Progenitor cell of endocrine pancreas (in vitro differentiated cells): ENCODE measurements around the gene DDO. TPM values are rescaled to one million over a fixed set of nuclear protein-coding genes. Genes with fewer than 3 reads are reported as not detected.

Experiments used
- DNase-seq: peaks from one replicate; pipeline ENCODE4 v3.0.0; 2021; ENCODE audit warnings: low spot score; ENCODE audit not compliant: unreplicated experiment
- H3K27ac Mint-ChIP-seq: 2 replicates; pipeline ENCODE4 v1.8.0; 2021; ENCODE audit warnings: mild to moderate bottlenecking, moderate library complexity, mixed read lengths
- H3K27me3 Mint-ChIP-seq: 2 replicates; pipeline ENCODE4 v1.8.0; 2021; ENCODE audit warnings: mixed read lengths
- H3K36me3 Mint-ChIP-seq: 2 replicates; pipeline ENCODE4 v1.8.0; 2022; ENCODE audit warnings: mixed read lengths; ENCODE audit not compliant: insufficient read depth
- H3K4me1 Mint-ChIP-seq: 2 replicates; pipeline ENCODE4 v1.8.0; 2021; ENCODE audit warnings: low read depth, mixed read lengths
- H3K4me3 Mint-ChIP-seq: 2 replicates; pipeline ENCODE4 v1.8.0; 2021; ENCODE audit warnings: low read depth, mild to moderate bottlenecking, moderate library complexity, mixed read lengths
- H3K9me3 Mint-ChIP-seq: 2 replicates; pipeline ENCODE4 v1.8.0; 2021; ENCODE audit warnings: low read depth, mixed read lengths
- CTCF ChIP-seq: fragments of 200-600 bp; sonication (generic); IDR thresholded peaks from one replicate; pipeline ENCODE4 v1.5.0; 2021; ENCODE audit warnings: antibody characterized with exemption, mild to moderate bottlenecking; ENCODE audit not compliant: unreplicated experiment
- total RNA-seq: library from RNA; stranded (reverse); gene quantifications from 2 replicates; pipeline ENCODE4 v1.2.1, GENCODE V29; 2021

DDO gene
- total RNA-seq, 1 donor from 2014 or later, result not detected

- Mint-ChIP-seq H3K4me3 (no peak overlapping the region), H3K9me3 (peaks cover 6% of the 10 kb centered on the region)
These were observed 6.5 kb upstream of the DDO start for GRCh38 chr6:110421749-110422443.

GRCh38 chr6:110419028-110419739, 3.8 kb upstream of the DDO start:
- no peak for DNase-seq
- Mint-ChIP-seq H3K9me3 (peaks cover 6% of the 10 kb centered on the region), H3K4me3 (peak overlapping the region; percentile 22), H3K36me3 (no peaks in the 10 kb centered on the region), H3K27ac (peak overlapping the region; percentile 35), H3K27me3 (peaks cover 3% of the 10 kb centered on the region), H3K4me1 (peaks cover 22% of the 10 kb centered on the region)
- no peak for TF ChIP-seq CTCF

More at GRCh38 chr6:110421749-110422443, 6.5 kb upstream of the DDO start:
- Mint-ChIP-seq H3K36me3 (no peaks in the 10 kb centered on the region), H3K4me1 (peaks cover 22% of the 10 kb centered on the region), H3K27me3 (peaks cover 8% of the 10 kb centered on the region), H3K27ac (no peak overlapping the region)
- TF ChIP-seq CTCF, result no peak
- no peak for DNase-seq

GRCh38 chr6:110418594-110418993, 3.2 kb upstream of the DDO start:
- Mint-ChIP-seq H3K4me1 (peaks cover 22% of the 10 kb centered on the region), H3K36me3 (no peaks in the 10 kb centered on the region), H3K27me3 (no peaks in the 10 kb centered on the region), H3K27ac (peak overlapping the region; percentile 39), H3K9me3 (peaks cover 6% of the 10 kb centered on the region), H3K4me3 (no peak overlapping the region)
- no peak for DNase-seq
- no peak for TF ChIP-seq CTCF

- no peaks in the 10 kb centered on the region for H3K27me3 Mint-ChIP-seq
- H3K27ac Mint-ChIP-seq, result no peak overlapping the region
- no peak for TF ChIP-seq CTCF
- no peaks in the 10 kb centered on the region for H3K9me3 Mint-ChIP-seq
- no peak overlapping the region for H3K4me3 Mint-ChIP-seq
- peaks cover 15% of the 10 kb centered on the region for H3K4me1 Mint-ChIP-seq
- no peaks in the 10 kb centered on the region for H3K36me3 Mint-ChIP-seq
- DNase-seq, result no peak
These were observed 706 bp downstream of the DDO start for GRCh38 chr6:110414669-110415068.

GRCh38 chr6:110412360-110412759, 3.0 kb downstream of the DDO start:
- Mint-ChIP-seq H3K4me1 (no peaks in the 10 kb centered on the region), H3K27ac (no peak overlapping the region), H3K36me3 (no peaks in the 10 kb centered on the region), H3K9me3 (no peaks in the 10 kb centered on the region), H3K4me3 (no peak overlapping the region), H3K27me3 (no peaks in the 10 kb centered on the region)
- DNase-seq, result no peak
- no peak for TF ChIP-seq CTCF
